Esophagus squamous epithelium (tissue), 5 donors: Measurements from ENCODE around the gene ARHGAP12. TPM values are rescaled to one million over a fixed set of nuclear protein-coding genes. Genes with fewer than 3 reads are reported as not detected.
A peak's percentile ranks its signal among the peaks of the same experiment; 100 is the strongest.

Experiments
- DNase-seq: peaks from one replicate; lab custom pipeline; 2025; lab: John Stamatoyannopoulos, UW
- H3K27ac ChIP-seq, 4 donors: fragments of 200-600 bp; sonication (generic); one replicate each; pipeline ENCODE4 v1.5.1; 2016 to 2019; ENCODE audit warnings: mild to moderate bottlenecking in 1 of 4
- H3K27me3 ChIP-seq, 4 donors: fragments of 200-600 bp; sonication (generic); 1 replicate in 3 of 4; 2 replicates in 1 of 4; pipeline versions ENCODE4 v1.5.1 to v1.6.0; 2017 to 2021; ENCODE audit warnings: antibody characterized with exemption in 1 of 4
- H3K36me3 ChIP-seq, 3 donors: fragments of 200-600 bp; sonication (generic); one replicate each; pipeline ENCODE4 v1.5.1; 2016 to 2019
- H3K4me1 ChIP-seq, 3 donors: fragments of 200-600 bp; sonication (generic); one replicate each; pipeline ENCODE4 v1.5.1; 2017 to 2019
- H3K4me3 ChIP-seq, 4 donors: fragments of 200-600 bp; sonication (generic); 1 replicate in 3 of 4; 2 replicates in 1 of 4; pipeline ENCODE4 v1.5.1; 2016 to 2019; ENCODE audit warnings: mild to moderate bottlenecking in 2 of 4, moderate library complexity in 1 of 4
- H3K9me3 ChIP-seq, 3 donors: fragments of 200-600 bp; sonication (generic); one replicate each; pipeline ENCODE4 v1.5.1; 2016 to 2019
- POLR2A ChIP-seq, 4 donors: fragments of 450-650 bp; IDR thresholded peaks; one replicate each; pipeline ENCODE4 v1.6.1; 2017; ENCODE audit warnings: antibody characterized with exemption in 4 of 4, mild to moderate bottlenecking in 4 of 4, moderate library complexity in 3 of 4
- WGBS, 2 donors: methylation state at CpG; one replicate each; pipeline ENCODE4 v1.1.5; 2018; 5-methylcytosine and 5-hydroxymethylcytosine counted together
- intact Hi-C: fragments of 100-400 bp; cut with DNase I; formaldehyde crosslinking; loops from one replicate; pipeline ENCODE4 v1.15.0; 2022
- total RNA-seq, 4 donors: library from RNA; depleted of rRNA; stranded (reverse); fragments of >200 nt; gene quantifications; one replicate each; pipeline ENCODE4 v1.1.0, GENCODE V29; 2016
- TF ChIP-seq, protein P1 (sequence below), 6 experiments: fragments of 450-650 bp in 4 of 6; fragments of 200-600 bp in 2 of 6; sonication (generic) in 2 of 6; IDR thresholded peaks; one replicate each; pipeline ENCODE4 v1.5.1; 2016 to 2019; ENCODE audit warnings: antibody characterized with exemption in 6 of 6, mild to moderate bottlenecking in 4 of 6, moderate library complexity in 4 of 6
- donor health status: DM: yes; HTN: yes; CAD: no.

Gene ARHGAP12
- total RNA-seq, 4 donors from 2014 or later, result 8.5 to 31.3 (median 16.9) TPM

DNA sequence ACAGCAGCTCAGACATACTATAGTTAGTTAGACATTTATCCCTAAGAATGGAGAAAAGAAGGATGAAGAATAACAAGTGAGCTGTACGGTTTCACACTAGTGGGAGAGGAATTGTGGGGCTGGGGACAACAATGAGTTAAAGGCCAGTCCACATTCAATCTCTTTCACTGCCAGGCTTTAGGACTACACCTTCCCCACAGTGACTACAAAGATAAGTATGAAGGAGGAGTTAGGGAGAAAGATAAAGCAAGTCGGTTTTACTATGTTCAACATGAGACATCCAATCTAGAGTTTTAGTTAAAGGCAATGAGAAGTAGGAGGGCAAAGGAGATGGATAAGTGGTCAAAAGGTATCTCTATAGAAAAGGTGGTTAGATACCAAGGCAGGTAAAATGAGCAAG lies 16.3 kb downstream of the ARHGAP12 start:
- no peak for TF ChIP-seq POLR2A (IDR thresholded peaks at IDR 0.05)
- TF ChIP-seq, protein P1, sequence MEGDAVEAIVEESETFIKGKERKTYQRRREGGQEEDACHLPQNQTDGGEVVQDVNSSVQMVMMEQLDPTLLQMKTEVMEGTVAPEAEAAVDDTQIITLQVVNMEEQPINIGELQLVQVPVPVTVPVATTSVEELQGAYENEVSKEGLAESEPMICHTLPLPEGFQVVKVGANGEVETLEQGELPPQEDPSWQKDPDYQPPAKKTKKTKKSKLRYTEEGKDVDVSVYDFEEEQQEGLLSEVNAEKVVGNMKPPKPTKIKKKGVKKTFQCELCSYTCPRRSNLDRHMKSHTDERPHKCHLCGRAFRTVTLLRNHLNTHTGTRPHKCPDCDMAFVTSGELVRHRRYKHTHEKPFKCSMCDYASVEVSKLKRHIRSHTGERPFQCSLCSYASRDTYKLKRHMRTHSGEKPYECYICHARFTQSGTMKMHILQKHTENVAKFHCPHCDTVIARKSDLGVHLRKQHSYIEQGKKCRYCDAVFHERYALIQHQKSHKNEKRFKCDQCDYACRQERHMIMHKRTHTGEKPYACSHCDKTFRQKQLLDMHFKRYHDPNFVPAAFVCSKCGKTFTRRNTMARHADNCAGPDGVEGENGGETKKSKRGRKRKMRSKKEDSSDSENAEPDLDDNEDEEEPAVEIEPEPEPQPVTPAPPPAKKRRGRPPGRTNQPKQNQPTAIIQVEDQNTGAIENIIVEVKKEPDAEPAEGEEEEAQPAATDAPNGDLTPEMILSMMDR (IDR thresholded peaks at IDR 0.05), result no peak
- Histone ChIP-seq H3K9me3 (no peaks in the 10 kb centered on the region), H3K27ac (no peak overlapping the region), H3K4me3 (peak overlapping the region in 1 of 4 donors; percentile 39), H3K27me3 (no peaks in the 10 kb centered on the region), H3K36me3 (peaks cover 0 to 15% (median 0%) of the 10 kb centered on the region in 3 donors), H3K4me1 (peaks cover 10 to 29% (median 10%) of the 10 kb centered on the region in 3 donors)
- no peak for DNase-seq
- intact Hi-C loops, result no loop called here
- WGBS, 2 donors, result 28 to 37% methylated on average over 2 of the region's 2 CpGs

DNA sequence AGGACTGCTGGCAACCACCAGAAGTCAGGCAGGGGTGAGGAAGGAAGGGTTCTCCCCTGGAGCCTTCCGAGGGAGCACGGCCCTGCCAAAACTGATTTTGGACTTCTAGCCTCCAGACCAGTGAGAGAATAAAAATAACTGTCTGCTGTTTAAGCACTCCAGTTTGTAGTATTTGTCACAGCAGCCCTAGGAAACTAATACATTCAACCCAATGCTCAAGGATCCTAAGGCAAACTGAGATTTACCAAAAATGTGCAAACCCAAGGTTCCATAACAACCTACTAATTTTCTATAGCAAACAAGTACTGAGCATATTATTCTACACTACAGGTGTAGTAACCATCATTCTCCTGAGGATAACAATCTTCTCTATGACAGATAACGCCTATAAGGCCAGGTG lies 18.6 kb downstream of the ARHGAP12 start:
- Histone ChIP-seq H3K27me3 (no peaks in the 10 kb centered on the region), H3K27ac (no peak overlapping the region), H3K9me3 (no peaks in the 10 kb centered on the region), H3K36me3 (peaks cover 0 to 31% (median 0%) of the 10 kb centered on the region in 3 donors), H3K4me1 (peaks cover 10 to 29% (median 10%) of the 10 kb centered on the region in 3 donors), H3K4me3 (no peak overlapping the region)
- WGBS, 2 donors, result 84 to 93% methylated on average over 3 of the region's 3 CpGs
- DNase-seq, result no peak
- intact Hi-C loops, result no loop called here
- TF ChIP-seq POLR2A (IDR thresholded peaks at IDR 0.05), result no peak
- TF ChIP-seq, protein P1 (IDR thresholded peaks at IDR 0.05), result no peak

DNA sequence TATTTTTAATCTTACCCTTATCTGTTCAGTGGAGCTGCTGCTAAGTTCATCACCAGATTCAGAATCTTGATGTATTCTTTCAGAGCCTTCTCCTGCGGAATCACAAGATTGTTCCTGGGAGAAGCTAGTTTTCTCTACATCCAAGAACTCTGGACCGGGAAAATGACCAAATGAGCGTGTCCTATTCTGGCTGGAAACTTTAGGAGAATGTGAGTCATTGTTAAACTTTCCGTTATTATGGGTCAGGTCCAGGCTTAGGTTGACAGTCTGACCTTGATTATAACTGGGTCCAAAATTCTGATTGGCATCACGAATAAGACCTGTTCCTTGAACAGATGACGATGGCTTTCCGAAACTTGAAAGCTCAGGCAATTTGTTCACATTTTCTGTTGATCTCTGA lies 20.5 kb downstream of the ARHGAP12 start:
- Histone ChIP-seq H3K9me3 (no peaks in the 10 kb centered on the region), H3K36me3 (peaks cover 0 to 40% (median 0%) of the 10 kb centered on the region in 3 donors), H3K27me3 (no peaks in the 10 kb centered on the region), H3K4me1 (peaks cover 5 to 19% (median 7%) of the 10 kb centered on the region in 3 donors), H3K4me3 (no peak overlapping the region), H3K27ac (no peak overlapping the region)
- intact Hi-C loops, result no loop called here
- 74 to 83% methylated on average over 7 of the region's 7 CpGs for whole genome bisulfite sequencing, 2 donors
- TF ChIP-seq, protein P1 (IDR thresholded peaks at IDR 0.05), result no peak
- no peak for TF ChIP-seq POLR2A (IDR thresholded peaks at IDR 0.05)
- no peak for DNase-seq

DNA sequence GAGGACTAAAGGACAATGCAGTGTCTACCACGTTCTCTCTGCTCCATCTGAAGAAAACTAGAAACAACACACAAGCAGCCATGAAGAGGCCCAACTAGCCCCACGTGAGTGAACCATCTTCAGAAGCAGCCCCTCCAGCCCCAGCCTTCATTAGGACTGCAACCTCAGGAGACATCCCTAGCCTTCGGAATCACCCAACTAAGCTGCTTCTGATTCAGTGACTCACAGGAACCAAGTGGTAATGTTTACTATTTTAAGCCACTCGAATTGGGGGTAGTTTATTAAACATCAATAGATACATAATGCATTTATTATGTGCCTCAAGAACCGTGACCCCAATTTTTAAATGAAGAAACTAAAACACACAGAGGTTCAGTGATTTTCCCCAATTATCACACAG lies 22.6 kb downstream of the ARHGAP12 start:
- no peak for DNase-seq
- Histone ChIP-seq H3K36me3 (peaks cover 0 to 43% (median 0%) of the 10 kb centered on the region in 3 donors), H3K4me3 (no peak overlapping the region), H3K27ac (no peak overlapping the region), H3K27me3 (no peaks in the 10 kb centered on the region), H3K4me1 (no peaks in the 10 kb centered on the region), H3K9me3 (no peaks in the 10 kb centered on the region)
- intact Hi-C loops, result no loop called here
- 71 to 79% methylated on average over 5 of the region's 5 CpGs for WGBS, 2 donors
- TF ChIP-seq, protein P1 (IDR thresholded peaks at IDR 0.05), result no peak
- TF ChIP-seq POLR2A (IDR thresholded peaks at IDR 0.05), result no peak

DNA sequence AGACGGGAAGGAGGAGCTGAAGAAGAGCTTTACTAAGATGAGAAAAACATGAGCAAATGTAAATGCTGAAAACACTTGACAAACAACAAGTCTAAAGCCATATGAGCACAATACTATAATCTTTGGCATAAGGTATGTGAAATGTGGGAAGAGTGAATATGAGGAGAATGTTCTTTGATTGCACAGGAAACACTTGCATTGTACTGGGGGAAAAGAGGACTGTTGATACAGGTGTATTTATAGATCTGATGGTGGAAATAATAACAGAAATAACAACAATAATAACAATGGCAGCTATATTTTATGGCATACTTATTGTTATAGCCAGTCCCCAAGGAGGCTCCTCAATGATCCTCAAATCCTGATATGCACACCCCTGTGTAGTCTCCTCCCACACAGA lies 23.0 kb downstream of the ARHGAP12 start:
- Histone ChIP-seq H3K9me3 (no peaks in the 10 kb centered on the region), H3K27me3 (no peaks in the 10 kb centered on the region), H3K36me3 (peaks cover 0 to 48% (median 0%) of the 10 kb centered on the region in 3 donors), H3K4me3 (no peak overlapping the region), H3K27ac (no peak overlapping the region), H3K4me1 (no peaks in the 10 kb centered on the region)
- DNase-seq, result no peak
- WGBS, 2 donors, result 60 to 85% methylated on average over 1 of the region's 1 CpG
- no peak for TF ChIP-seq POLR2A (IDR thresholded peaks at IDR 0.05)
- TF ChIP-seq, protein P1 (IDR thresholded peaks at IDR 0.05), result no peak
- intact Hi-C loops, result no loop called here
